Measurements from ENCODE around the gene TRMT2A. TPM values are rescaled to one million over a fixed set of nuclear protein-coding genes. Genes with fewer than 3 reads are reported as not detected.

Gene TRMT2A
- total RNA-seq, 4 donors from 2014 or later: 16.9 to 38.0 (median 28.2) TPM

- DNase-seq: no peak
- H3K4me1 ChIP-seq: peaks cover 47 to 74% of the 10 kb centered on the region in 2 donors
- in situ Hi-C loops (cut with MboI; ENCODE audit: low sequenced_read_pairs in 4 of 4): no loop called here
Measured at GRCh38 chr22:20133930-20134549, 17.0 kb upstream of the TRMT2A start.

GRCh38 chr22:20132686-20133246 is 15.7 kb upstream of the TRMT2A start:
- peak overlapping the region; percentile 77 to 85 (median 80) for H3K27ac ChIP-seq
- ATAC-seq: no peak

More at GRCh38 chr22:20133930-20134549, 17.0 kb upstream of the TRMT2A start:
- H3K9me3 ChIP-seq: no peaks in the 10 kb centered on the region
- no peaks in the 10 kb centered on the region for H3K27me3 ChIP-seq
- H3K4me3 ChIP-seq: no peak overlapping the region
- intact Hi-C loops (cut with DNase I; ENCODE audit: low total_unique reads): loop anchor here (5.0 kb wide), 1 partner anchor 112 kb away; the partner anchor contains the start of gene TANGO2
- no peak overlapping the region for H3K27ac ChIP-seq
- H3K36me3 ChIP-seq: no peaks in the 10 kb centered on the region
- ATAC-seq: no peak
- TF ChIP-seq POLR2A (IDR thresholded peaks at IDR 0.05) (no peak), CTCF (IDR thresholded peaks at IDR 0.05 in 4 of 5, conservative IDR thresholded peaks at IDR 0.05 in 1 of 5) (no peak)

GRCh38 chr22:20131859-20132685 is 15.0 kb upstream of the TRMT2A start:
- H3K9me3 ChIP-seq: no peaks in the 10 kb centered on the region
- no peak for TF ChIP-seq POLR2A (IDR thresholded peaks at IDR 0.05)
- no peak for TF ChIP-seq CTCF (IDR thresholded peaks at IDR 0.05 in 4 of 5, conservative IDR thresholded peaks at IDR 0.05 in 1 of 5)
- DNase-seq (peak in 1 of 2 donors; percentile 51), ATAC-seq (peak; percentile 5 to 20)
- H3K27me3 ChIP-seq: no peaks in the 10 kb centered on the region
- peak overlapping the region; percentile 77 to 85 (median 80) for H3K27ac ChIP-seq
- H3K36me3 ChIP-seq: peaks cover 0 to 5% of the 10 kb centered on the region in 2 donors
- H3K4me1 ChIP-seq: peaks cover 34 to 59% of the 10 kb centered on the region in 2 donors
- intact Hi-C loops (cut with DNase I; ENCODE audit: low total_unique reads) (loop anchor here (1.0 to 5.0 kb wide), 2 partner anchors 15 to 110 kb away; partner anchors contain the start of genes TANGO2 and TRMT2A), in situ Hi-C loops (cut with MboI; ENCODE audit: low sequenced_read_pairs in 4 of 4) (no loop called here)
- H3K4me3 ChIP-seq: peak overlapping the region; percentile 67 to 98 (median 86)

More at GRCh38 chr22:20132686-20133246, 15.7 kb upstream of the TRMT2A start:
- Histone ChIP-seq H3K4me1 (peaks cover 41 to 66% of the 10 kb centered on the region in 2 donors), H3K4me3 (peak overlapping the region; percentile 67 to 98 (median 86)), H3K36me3 (no peaks in the 10 kb centered on the region), H3K9me3 (no peaks in the 10 kb centered on the region), H3K27me3 (no peaks in the 10 kb centered on the region)
- no peak for DNase-seq
- no peak for TF ChIP-seq POLR2A (IDR thresholded peaks at IDR 0.05)
- TF ChIP-seq CTCF (IDR thresholded peaks at IDR 0.05 in 4 of 5, conservative IDR thresholded peaks at IDR 0.05 in 1 of 5): no peak
- in situ Hi-C loops (cut with MboI; ENCODE audit: low sequenced_read_pairs in 4 of 4): no loop called here
- intact Hi-C loops (cut with DNase I; ENCODE audit: low total_unique reads): loop anchor here (5.0 kb wide), 1 partner anchor 110 kb away; the partner anchor contains the start of gene TANGO2

GRCh38 chr22:20131597-20131858 is 14.5 kb upstream of the TRMT2A start, which contains the start of gene ZDHHC8:
TSS of gene ZDHHC8 (plus strand) at chr22:20131804. CDS start at chr22:20131948, 144 bp downstream.
- Histone ChIP-seq H3K36me3 (peaks cover 0 to 9% of the 10 kb centered on the region in 2 donors), H3K4me1 (peaks cover 28 to 53% of the 10 kb centered on the region in 2 donors), H3K9me3 (no peaks in the 10 kb centered on the region), H3K27ac (peak within 1 kb of the TSS; percentile 94 to 99 (median 98)), H3K4me3 (peak within 1 kb of the TSS; percentile 93 to 100 (median 98)), H3K27me3 (no peaks in the 10 kb centered on the region)
- DNase-seq: no peak
- intact Hi-C loops (cut with DNase I; ENCODE audit: low total_unique reads): loop anchor here (1.0 to 5.0 kb wide), 2 partner anchors 14 to 109 kb away; partner anchors contain the start of genes TANGO2 and TRMT2A
- TF ChIP-seq CTCF (IDR thresholded peaks at IDR 0.05 in 4 of 5, conservative IDR thresholded peaks at IDR 0.05 in 1 of 5) (no peak), POLR2A (IDR thresholded peaks at IDR 0.05) (no peak)
- ATAC-seq: peak; percentile 82 to 84
- in situ Hi-C loops (cut with MboI; ENCODE audit: low sequenced_read_pairs in 4 of 4): no loop called here
